GM10266 (cell line): ENCODE data around the gene TBC1D22A.

ENCODE experiments used
- DNase-seq: peaks from one replicate; pipeline ENCODE4 v3.0.0; 2012; ENCODE audit errors: extremely low spot score
- TF ChIP-seq, protein P1 (sequence below): IDR thresholded peaks from 2 replicates; pipeline ENCODE4 v1.5.1; 2012; ENCODE audit warnings: mild to moderate bottlenecking, low read depth; ENCODE audit not compliant: control insufficient read depth, insufficient read depth; ENCODE audit errors: missing control alignments

Gene TBC1D22A

GRCh38 chr22:47012589-47013370 lies 250.3 kb downstream of the TBC1D22A start:
- DNase-seq: no peak
- TF ChIP-seq, protein P1, sequence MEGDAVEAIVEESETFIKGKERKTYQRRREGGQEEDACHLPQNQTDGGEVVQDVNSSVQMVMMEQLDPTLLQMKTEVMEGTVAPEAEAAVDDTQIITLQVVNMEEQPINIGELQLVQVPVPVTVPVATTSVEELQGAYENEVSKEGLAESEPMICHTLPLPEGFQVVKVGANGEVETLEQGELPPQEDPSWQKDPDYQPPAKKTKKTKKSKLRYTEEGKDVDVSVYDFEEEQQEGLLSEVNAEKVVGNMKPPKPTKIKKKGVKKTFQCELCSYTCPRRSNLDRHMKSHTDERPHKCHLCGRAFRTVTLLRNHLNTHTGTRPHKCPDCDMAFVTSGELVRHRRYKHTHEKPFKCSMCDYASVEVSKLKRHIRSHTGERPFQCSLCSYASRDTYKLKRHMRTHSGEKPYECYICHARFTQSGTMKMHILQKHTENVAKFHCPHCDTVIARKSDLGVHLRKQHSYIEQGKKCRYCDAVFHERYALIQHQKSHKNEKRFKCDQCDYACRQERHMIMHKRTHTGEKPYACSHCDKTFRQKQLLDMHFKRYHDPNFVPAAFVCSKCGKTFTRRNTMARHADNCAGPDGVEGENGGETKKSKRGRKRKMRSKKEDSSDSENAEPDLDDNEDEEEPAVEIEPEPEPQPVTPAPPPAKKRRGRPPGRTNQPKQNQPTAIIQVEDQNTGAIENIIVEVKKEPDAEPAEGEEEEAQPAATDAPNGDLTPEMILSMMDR: no peak

DNA sequence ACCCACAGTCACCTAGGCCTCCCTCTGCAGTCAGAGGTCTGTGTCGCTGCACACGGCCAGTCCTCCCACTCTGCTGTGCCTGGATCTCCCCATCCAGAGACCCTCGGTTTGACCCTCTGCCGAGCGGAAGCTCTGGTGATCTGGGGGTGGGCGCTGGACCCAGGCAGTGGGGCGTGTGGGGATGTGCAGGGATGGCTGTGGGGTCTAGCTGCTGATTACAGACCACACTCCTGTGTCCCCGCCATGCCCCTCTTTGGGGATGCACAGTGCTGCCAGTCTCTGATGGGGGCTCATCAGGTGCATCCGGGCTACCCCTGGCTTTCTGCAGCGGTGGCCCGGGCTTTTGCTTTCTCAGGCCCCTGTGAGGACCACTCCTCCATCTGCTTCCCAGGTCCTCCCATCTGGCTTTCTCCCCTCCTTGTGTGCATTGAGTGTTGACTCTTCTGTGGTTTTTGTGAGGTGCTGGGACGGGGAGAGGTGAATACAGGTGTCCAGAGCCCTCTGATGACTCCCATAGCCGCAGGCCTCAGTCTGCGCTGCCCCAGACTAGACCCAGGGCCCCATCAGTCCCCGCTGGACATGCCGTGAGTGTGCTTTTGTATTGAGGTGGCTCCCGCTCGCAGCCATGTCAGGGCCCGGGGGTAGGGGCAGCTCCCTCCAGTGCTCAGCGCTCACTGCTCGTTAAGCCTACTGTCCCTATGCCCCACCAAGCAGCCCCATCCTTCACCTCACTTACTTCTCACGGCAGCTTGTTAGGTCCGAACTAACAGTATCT lies 251.6 kb downstream of the TBC1D22A start:
- DNase-seq: no peak
- TF ChIP-seq, protein P1: no peak

DNA sequence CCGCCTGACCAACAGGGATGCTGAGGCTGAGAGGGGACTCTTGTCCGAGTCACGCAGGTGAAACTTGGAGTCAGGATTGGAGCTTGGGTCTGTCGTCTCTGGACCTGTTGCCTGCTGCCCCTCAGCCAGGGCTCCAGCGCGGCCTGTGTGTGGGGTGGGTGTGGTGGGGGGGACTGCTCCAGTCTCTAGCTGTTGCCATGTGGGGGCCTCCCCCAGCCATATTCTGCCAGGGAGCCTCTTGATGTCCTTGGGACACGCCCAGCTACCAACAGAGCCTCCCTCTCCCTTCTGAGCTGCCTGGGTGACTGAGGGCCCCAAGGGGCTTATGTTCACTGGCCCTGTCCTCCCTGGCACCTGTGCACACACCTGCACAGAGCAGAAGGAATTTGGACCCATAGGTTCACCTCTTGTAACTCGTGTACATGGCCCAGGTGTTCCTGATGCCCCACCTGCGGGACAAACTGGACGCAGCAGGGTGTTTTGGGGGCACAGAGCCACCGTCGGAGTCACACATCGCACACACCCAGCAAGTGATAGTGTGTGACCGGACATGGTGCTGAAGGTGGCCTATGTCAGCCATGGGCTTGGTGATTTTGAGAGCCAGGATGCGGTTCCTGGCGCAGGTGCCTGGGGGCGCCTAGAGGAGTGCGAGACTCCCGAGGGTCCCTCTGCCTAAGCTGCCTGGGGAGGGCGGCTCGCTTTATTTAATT lies 252.3 kb downstream of the TBC1D22A start:
- no peak for DNase-seq
- TF ChIP-seq, protein P1: no peak

DNA sequence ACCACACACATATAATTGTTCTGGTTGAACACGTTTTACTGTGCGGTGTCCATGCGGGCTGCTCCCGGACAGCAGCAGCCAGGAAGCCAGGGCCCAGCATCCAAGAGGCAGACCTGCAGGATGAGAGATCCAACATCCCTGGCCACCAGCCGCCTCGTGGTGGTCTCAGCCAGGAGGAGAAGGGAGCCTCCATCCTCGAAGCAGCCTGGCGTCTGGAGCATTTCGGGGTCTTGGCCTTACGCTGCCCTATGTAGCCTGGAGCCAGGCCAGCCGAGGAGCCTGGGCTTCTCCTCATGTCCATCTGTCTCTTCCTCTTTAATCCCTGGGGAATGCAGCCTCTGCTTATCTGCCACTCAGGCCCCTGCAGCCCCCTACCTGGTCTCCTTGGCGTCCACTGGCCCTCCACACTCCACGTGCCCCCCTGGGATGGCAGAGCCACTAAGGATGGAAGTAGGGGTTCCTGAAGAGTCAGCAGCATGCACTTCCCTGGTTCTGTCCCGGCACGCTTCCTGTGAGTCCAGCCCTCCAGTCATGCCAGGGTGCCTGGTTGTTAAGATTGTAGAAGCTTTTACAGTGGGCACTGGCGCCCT lies 253.2 kb downstream of the TBC1D22A start:
- no peak for DNase-seq
- TF ChIP-seq, protein P1: no peak

DNA sequence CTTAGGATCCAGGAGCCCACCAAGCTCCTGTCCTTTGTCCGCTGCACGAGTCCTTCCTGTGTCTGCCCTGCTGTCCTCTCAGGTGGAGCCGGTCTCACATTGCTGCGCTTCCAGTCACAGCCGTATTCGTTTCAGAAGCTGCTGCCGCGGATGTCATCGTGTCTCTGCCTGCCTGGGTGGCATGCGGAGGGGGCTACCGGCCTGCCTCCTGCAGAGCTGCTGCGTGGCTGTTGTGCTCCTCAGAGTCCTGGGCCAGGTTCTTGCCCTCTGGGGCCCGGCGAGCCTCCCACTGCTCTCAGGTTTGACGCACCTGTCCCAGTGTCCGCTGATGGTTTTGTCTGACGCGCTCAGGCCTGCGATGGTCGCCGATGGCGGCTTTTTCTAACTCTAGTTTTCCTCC lies 254.2 kb downstream of the TBC1D22A start:
- DNase-seq: no peak
- TF ChIP-seq, protein P1: no peak

DNA sequence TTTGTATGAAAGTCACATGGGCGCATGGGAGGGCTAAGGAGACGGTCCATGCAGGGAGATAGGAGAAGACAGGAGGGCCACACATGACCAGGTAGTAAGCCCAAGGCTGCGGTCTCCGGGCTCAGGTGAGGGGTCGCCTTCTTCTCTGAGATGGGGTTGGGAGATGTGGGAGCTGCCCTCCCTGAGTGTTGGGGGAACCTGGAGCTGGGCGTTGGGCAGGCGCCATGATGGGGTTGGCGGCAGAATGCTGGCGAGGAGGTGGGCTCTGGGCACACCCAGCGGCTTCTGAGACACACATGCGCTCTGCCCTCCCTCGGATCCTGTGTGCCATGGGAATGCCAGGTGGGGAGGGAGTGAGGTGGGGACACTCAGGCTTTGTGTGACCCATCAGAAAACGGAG lies 254.8 kb downstream of the TBC1D22A start:
- no peak for DNase-seq
- TF ChIP-seq, protein P1: no peak
